Tibial artery (tissue), 4 donors: ENCODE results near the gene NINJ1.
"Not testable (repeated sequence)": the region's sequence is repeated elsewhere in the genome, so short reads cannot be mapped to it uniquely, and the experiment has no call there.

Source experiments
- DNase-seq, 2 donors: peaks; one replicate each; pipeline ENCODE4 v3.0.0-alpha.2; 2019
- H3K27ac ChIP-seq, 2 donors: fragments of 200-600 bp; sonication (generic) in 1 of 2; 1 replicate in 1 of 2; 2 replicates in 1 of 2; pipeline ENCODE4 v1.5.1; 2018 to 2019; ENCODE audit warnings: mild to moderate bottlenecking in 1 of 2
- H3K27me3 ChIP-seq, 2 donors: fragments of 200-600 bp; sonication (generic) in 1 of 2; one replicate each; pipeline versions ENCODE4 v1.5.1 to v1.6.0; 2016 to 2019
- H3K36me3 ChIP-seq, 3 donors: fragments of 200-600 bp; sonication (generic) in 2 of 3; one replicate each; pipeline ENCODE4 v1.5.1; 2016 to 2019; ENCODE audit warnings: mild to moderate bottlenecking in 2 of 3
- H3K4me1 ChIP-seq, 4 donors: fragments of 200-600 bp; sonication (generic) in 2 of 4; 1 replicate in 3 of 4; 2 replicates in 1 of 4; pipeline ENCODE4 v1.5.1; 2016 to 2019
- H3K4me3 ChIP-seq, 2 donors: fragments of 200-600 bp; sonication (generic) in 1 of 2; 1 replicate in 1 of 2; 2 replicates in 1 of 2; pipeline ENCODE4 v1.5.1; 2018 to 2019; ENCODE audit warnings: mild to moderate bottlenecking in 2 of 2
- H3K9me3 ChIP-seq, 3 donors: fragments of 200-600 bp; sonication (generic) in 1 of 3; one replicate each; pipeline ENCODE4 v1.5.1; 2016 to 2019
- intact Hi-C: fragments of 100-400 bp; cut with DNase I; formaldehyde crosslinking; loops from one replicate; pipeline ENCODE4 v1.15.0; 2023; ENCODE audit warnings: low total_unique reads
- TF ChIP-seq, protein P1 (sequence below), 2 experiments: fragments of 200-600 bp in 1 of 2; fragments of 450-650 bp in 1 of 2; IDR thresholded peaks; one replicate each; pipeline ENCODE4 v1.5.1; 2017 to 2019; ENCODE audit warnings: antibody characterized with exemption in 2 of 2, mild to moderate bottlenecking in 1 of 2, moderate library complexity in 1 of 2

NINJ1 gene

DNA sequence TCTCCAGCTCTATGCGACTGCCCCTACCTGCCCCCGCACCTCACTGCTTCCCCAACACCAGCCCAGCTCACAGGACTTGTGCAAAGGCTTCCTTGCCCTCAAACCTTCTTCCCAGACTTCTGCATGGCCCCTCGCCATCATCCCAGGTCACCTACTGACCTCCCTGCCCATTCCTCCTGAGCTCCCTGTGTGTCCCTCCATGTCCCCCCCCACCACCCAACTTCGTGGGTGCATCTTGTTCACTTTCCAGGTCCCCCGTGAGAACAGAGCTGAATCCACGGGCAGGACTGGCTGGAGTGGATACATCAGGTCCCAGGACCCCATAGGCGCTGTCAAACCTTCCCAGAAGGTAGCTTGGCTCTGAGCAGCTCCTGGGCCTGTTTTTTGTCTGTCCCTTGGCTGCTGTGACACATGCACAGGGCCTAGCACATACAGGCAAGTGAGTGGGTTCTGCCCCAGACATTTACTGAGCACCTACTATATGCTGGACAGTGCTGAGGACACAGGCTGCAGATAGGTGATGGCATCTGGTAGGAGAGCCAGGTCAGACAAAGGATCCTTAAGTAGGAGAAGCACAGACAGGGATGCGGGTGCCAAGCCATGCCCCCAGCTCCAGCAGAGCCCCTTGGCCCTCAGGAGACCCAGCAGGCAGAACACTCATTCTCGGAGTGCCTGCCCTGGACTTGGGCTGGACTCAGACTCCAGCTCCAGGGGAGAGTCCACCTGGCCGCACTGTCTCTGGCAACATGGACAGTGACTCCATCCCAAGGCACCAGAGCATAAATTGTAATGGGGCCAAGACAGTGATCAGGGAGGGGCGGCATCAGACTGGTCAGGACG is 15.0 kb downstream of the NINJ1 start:
- H3K36me3 ChIP-seq, result peaks cover 21 to 40% (median 40%) of the 10 kb centered on the region in 3 donors
- H3K9me3 ChIP-seq, result no peaks in the 10 kb centered on the region
- TF ChIP-seq, protein P1, sequence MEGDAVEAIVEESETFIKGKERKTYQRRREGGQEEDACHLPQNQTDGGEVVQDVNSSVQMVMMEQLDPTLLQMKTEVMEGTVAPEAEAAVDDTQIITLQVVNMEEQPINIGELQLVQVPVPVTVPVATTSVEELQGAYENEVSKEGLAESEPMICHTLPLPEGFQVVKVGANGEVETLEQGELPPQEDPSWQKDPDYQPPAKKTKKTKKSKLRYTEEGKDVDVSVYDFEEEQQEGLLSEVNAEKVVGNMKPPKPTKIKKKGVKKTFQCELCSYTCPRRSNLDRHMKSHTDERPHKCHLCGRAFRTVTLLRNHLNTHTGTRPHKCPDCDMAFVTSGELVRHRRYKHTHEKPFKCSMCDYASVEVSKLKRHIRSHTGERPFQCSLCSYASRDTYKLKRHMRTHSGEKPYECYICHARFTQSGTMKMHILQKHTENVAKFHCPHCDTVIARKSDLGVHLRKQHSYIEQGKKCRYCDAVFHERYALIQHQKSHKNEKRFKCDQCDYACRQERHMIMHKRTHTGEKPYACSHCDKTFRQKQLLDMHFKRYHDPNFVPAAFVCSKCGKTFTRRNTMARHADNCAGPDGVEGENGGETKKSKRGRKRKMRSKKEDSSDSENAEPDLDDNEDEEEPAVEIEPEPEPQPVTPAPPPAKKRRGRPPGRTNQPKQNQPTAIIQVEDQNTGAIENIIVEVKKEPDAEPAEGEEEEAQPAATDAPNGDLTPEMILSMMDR (IDR thresholded peaks at IDR 0.05), result no peak
- H3K4me1 ChIP-seq, result peaks cover 0 to 36% (median 23%) of the 10 kb centered on the region in 4 donors
- H3K4me3 ChIP-seq, result no peak overlapping the region
- DNase-seq, result peak; percentile 20 to 68
- peak overlapping the region; percentile 69 to 74 for H3K27ac ChIP-seq
- H3K27me3 ChIP-seq, result no peaks in the 10 kb centered on the region
- intact Hi-C loops, result no loop called here

DNA sequence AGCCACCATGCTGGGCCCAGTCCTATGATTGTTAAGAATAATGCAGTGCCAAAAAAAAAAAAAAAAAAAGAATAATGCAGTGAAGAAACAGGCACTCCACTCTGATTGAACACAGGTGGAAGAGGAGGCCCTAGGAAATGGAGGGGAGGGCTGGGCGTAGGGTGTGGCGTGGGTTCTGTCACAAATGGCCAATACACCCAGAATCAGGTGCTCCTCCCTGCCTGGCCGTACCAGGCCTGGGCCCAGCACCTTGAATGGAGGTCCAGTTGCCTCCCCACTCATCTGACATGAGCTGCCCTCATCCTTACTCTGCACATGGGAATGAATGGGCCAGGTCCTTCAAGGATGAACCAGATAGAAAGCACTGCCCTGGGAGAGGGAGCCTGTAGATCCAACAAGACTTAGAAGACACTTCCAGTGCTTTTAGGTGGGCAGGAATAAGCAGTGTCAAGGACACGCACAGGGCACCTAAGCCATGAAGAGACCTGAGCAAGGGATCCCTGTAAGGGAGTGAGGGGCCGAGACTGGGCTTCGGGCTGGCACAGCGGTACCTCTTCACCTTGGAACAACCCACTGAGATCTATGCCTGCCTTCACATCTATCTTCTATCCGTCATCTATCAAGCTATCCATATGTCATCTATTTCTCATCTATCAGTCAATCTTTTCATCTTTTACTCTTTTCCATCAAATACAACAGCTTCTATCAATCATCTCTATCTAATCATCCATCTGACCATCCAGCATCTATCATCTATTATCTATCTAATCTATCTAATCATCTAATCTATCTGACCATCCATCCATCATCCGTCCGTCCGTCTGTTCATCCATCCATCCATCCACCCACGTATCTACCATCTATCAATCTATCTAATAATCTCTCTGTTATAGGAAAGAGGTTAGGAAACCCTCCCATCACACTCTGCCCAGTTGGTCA is 15.9 kb downstream of the NINJ1 start:
- TF ChIP-seq, protein P1 (IDR thresholded peaks at IDR 0.05), result no peak
- peak; percentile 14 to 53 for DNase-seq
- intact Hi-C loops, result no loop called here

DNA sequence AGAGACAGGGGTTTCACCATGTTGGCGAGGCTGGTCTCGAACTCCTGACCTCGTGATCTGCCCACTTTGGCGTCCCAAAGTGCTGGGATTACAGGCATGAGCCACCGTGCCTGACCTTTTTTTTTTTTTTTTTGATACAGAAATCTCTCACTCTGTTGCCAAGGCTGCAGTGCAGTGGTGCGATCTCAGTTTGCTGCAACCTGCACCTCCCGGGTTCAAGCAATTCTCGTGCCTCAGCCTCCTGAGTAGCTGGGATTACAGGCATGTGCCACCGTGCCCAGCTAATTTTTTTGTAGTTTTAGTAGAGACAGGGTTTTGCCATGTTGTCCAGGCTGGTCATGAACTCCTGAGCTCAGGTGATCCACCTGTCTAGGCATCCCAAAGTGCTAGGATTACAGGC is 16.5 kb downstream of the NINJ1 start:
- H3K4me3 ChIP-seq, H3K27me3 ChIP-seq, H3K9me3 ChIP-seq, H3K27ac ChIP-seq, intact Hi-C loops: not testable (repeated sequence)
- peak; percentile 10 to 32 for DNase-seq
- Histone ChIP-seq H3K4me1 (peaks cover 0 to 36% (median 23%) of the 10 kb centered on the region in 4 donors), H3K36me3 (peaks cover 21 to 40% (median 40%) of the 10 kb centered on the region in 3 donors)

More for the DNA sequence above, 15.9 kb downstream of the NINJ1 start:
- H3K4me3 ChIP-seq, result no peak overlapping the region
- H3K36me3 ChIP-seq, result peaks cover 20 to 40% (median 40%) of the 10 kb centered on the region in 3 donors
- no peak overlapping the region for H3K27ac ChIP-seq
- no peaks in the 10 kb centered on the region for H3K9me3 ChIP-seq
- H3K4me1 ChIP-seq, result peaks cover 0 to 36% (median 23%) of the 10 kb centered on the region in 4 donors
- no peaks in the 10 kb centered on the region for H3K27me3 ChIP-seq

DNA sequence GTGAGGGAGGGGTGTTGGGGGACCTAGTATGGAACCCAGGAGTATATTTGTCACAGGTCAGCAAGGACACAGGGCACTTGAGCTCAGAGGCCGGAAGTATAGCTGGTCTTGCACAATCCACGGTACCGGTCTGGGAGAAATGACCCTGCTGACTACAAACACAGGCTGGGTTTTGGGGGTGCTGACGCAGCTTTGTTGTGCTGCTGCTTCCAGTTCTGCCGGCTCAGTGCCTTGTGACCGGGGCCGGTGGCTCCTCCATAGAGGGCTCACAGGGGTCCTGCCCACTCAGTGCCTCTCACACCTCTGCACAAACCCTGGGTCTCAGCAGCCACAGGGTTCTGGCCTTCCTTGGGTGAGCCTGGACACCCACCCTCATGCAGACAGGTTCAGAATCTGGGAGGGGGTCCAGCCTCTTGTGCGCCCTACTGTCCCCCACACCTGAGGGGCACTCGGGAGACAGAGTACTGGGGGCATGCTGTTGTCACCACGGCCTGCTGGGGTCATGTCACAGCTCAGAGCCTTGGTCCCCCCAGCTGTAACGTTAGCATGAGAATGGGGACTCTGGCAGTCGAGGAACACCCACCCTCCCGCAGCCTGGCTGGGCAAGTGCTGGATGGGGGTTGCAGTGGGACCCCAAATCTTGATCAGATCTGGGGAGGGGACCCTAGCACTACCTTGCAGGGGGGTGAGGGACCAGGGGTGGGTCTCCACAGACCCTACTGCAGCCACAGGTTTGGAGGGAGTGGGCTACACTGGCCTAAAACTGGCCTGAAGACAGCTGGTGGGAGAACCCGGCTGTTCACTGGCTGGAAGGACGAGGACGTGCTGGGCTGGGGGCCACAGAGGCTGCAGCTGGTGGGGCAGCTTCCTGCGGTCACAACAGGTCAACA is 17.7 kb downstream of the NINJ1 start:
- peak overlapping the region; percentile 34 to 60 for H3K27ac ChIP-seq
- H3K9me3 ChIP-seq, result no peaks in the 10 kb centered on the region
- peak; percentile 83 to 90 for DNase-seq
- no peaks in the 10 kb centered on the region for H3K27me3 ChIP-seq
- peaks cover 26 to 42% (median 40%) of the 10 kb centered on the region in 3 donors for H3K36me3 ChIP-seq
- no peak overlapping the region for H3K4me3 ChIP-seq
- peaks cover 0 to 34% (median 23%) of the 10 kb centered on the region in 4 donors for H3K4me1 ChIP-seq
- intact Hi-C loops, result no loop called here
- TF ChIP-seq, protein P1 (IDR thresholded peaks at IDR 0.05), result no peak

DNA sequence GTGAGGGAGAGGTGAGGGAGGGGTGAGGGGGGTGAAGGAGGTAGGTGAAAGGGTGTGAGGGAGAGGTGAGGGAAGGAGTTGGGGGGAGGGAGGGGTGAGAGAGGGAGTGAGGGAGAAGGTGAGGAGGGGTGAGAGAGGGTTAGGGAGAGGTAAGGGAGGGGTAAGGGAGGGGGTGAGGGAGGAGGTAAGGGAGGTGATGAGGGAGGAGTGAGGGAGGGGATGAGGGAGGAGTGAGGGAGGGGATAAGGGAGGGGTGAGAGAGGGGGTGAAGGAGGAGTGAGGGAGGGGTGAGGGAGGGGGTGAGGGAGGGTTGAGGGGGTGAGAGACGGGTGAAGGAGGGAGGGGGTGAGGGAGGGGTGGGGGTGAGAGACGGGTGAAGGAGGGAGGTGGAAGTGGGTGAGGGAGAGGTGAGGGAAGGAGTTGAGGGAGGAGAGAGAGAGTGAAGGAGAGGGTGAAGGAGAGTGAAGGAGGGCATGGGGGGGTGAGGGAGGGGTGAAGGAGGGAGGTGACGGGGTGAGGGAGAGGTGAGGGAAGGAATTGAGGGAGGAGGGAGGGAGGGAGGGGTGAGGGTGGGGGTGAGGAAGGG is 18.5 kb downstream of the NINJ1 start:
- Histone ChIP-seq H3K9me3 (no peaks in the 10 kb centered on the region), H3K4me3 (no peak overlapping the region), H3K4me1 (peaks cover 0 to 31% (median 20%) of the 10 kb centered on the region in 4 donors), H3K27me3 (no peaks in the 10 kb centered on the region), H3K36me3 (peaks cover 33 to 44% (median 41%) of the 10 kb centered on the region in 3 donors), H3K27ac (no peak overlapping the region)
- TF ChIP-seq, protein P1 (IDR thresholded peaks at IDR 0.05), result no peak
- intact Hi-C loops, result no loop called here
- DNase-seq, result no peak
